ENCODE results near the gene HLTF.

Gene HLTF

GRCh38 chr3:149087208-149087607, 875 bp upstream of the HLTF start:
- DNase-seq = no peak

- DNase-seq = peak; percentile 37
These were observed 503 bp downstream of the HLTF start for GRCh38 chr3:149085828-149086231.

- DNase-seq = no peak
These were observed 4.6 kb downstream of the HLTF start for GRCh38 chr3:149081772-149082171.

GRCh38 chr3:149080699-149081091, 5.6 kb downstream of the HLTF start:
- DNase-seq = no peak

- DNase-seq = no peak
These were observed 6.2 kb downstream of the HLTF start for GRCh38 chr3:149080011-149080698.

GRCh38 chr3:149077628-149078027, 8.7 kb downstream of the HLTF start:
- no peak for DNase-seq

- no peak for DNase-seq
These were observed 18.4 kb downstream of the HLTF start for GRCh38 chr3:149067883-149068282.

GRCh38 chr3:149061776-149062175, 24.6 kb downstream of the HLTF start:
- no peak for DNase-seq

- no peak for DNase-seq
These were observed 27.7 kb downstream of the HLTF start for GRCh38 chr3:149058602-149059001.

GRCh38 chr3:149058198-149058597, 28.1 kb downstream of the HLTF start:
- no peak for DNase-seq

- no peak for DNase-seq
These were observed 30.8 kb downstream of the HLTF start for GRCh38 chr3:149055575-149055974.

GRCh38 chr3:149044339-149045083, 41.8 kb downstream of the HLTF start:
- DNase-seq = no peak

- no peak for DNase-seq
These were observed 43.4 kb downstream of the HLTF start for GRCh38 chr3:149042789-149043386.

- DNase-seq = no peak
These were observed 48.0 kb downstream of the HLTF start for GRCh38 chr3:149038322-149038721.

GRCh38 chr3:149037684-149038083, 48.6 kb downstream of the HLTF start:
- DNase-seq = no peak

- no peak for DNase-seq
These were observed 55.2 kb downstream of the HLTF start for GRCh38 chr3:149031096-149031495.

GRCh38 chr3:149026718-149027117, 59.6 kb downstream of the HLTF start:
- DNase-seq = no peak

GRCh38 chr3:149023951-149024350, 62.4 kb downstream of the HLTF start:
- DNase-seq = no peak

GRCh38 chr3:149021830-149022229, 64.5 kb downstream of the HLTF start:
- DNase-seq = no peak

GRCh38 chr3:149020839-149021252, 65.5 kb downstream of the HLTF start:
- no peak for DNase-seq

GRCh38 chr3:149020196-149020838, 66.0 kb downstream of the HLTF start:
- no peak for DNase-seq

- peak; percentile 13 for DNase-seq
These were observed 66.8 kb downstream of the HLTF start for GRCh38 chr3:149019580-149019979.

GRCh38 chr3:149018247-149018646, 68.1 kb downstream of the HLTF start:
- no peak for DNase-seq

Measured in DMS79 treated with DMSO at 0.1 percent for 48 hours (cell line).